GM18907 (cell line): Measurements from ENCODE around the gene AP3D1.
"Not testable (repeated sequence)": the region's sequence is repeated elsewhere in the genome, so short reads cannot be mapped to it uniquely, and the experiment has no call there.

Experiments used
- ATAC-seq: cut with Tn5 transposase; IDR thresholded peaks from one replicate; pipeline ENCODE4 v1.9.1; 2021; ENCODE audit warnings: mild to moderate bottlenecking, moderate library complexity; ENCODE audit not compliant: unreplicated experiment

Gene AP3D1

DNA sequence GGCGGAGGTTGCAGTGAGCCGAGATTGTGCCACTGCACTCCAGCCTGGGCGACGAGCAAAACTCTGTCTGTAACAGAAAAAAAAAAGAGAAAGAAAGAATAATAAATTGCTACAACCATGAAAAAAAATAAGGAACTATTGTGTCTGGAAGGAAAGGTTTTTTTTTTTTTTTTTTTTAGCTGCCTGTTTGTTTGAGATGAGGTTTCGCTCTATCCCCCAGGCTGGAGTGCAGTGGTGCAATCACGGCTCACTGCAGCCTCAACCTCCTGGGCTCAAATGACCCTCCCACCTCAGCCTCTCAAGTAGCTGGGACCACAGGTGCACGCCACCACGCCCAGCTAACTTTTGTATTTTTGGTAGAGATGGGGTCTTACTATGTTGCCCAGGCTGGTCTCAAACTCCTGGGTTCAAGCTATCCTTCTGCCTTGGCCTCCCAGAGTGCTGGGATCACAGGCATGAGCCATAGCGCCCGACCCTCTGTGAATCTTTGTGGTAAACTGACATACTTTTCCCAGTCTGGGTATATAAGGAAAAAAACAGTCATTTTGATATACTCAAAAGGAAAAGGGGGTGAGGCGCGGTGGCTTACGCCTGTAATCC is 59.3 kb downstream of the AP3D1 start:
- not testable (repeated sequence) for ATAC-seq

DNA sequence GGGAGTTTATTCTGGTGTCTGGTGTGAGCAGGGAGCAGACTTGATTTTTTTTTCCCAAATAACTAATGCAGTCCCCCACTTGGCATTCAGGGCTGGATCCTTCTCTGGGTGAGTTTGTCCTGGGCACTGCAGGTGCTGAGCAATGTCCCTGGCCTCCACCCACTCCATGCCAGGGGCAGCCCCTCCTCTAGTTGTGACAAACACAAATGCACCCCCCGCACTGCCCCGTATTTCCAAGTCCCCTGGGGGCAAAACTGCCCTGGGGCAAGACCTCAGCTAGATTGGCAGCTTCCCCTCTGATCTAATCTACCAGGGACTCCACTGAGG is 61.7 kb downstream of the AP3D1 start:
- peak; percentile 7 for ATAC-seq

DNA sequence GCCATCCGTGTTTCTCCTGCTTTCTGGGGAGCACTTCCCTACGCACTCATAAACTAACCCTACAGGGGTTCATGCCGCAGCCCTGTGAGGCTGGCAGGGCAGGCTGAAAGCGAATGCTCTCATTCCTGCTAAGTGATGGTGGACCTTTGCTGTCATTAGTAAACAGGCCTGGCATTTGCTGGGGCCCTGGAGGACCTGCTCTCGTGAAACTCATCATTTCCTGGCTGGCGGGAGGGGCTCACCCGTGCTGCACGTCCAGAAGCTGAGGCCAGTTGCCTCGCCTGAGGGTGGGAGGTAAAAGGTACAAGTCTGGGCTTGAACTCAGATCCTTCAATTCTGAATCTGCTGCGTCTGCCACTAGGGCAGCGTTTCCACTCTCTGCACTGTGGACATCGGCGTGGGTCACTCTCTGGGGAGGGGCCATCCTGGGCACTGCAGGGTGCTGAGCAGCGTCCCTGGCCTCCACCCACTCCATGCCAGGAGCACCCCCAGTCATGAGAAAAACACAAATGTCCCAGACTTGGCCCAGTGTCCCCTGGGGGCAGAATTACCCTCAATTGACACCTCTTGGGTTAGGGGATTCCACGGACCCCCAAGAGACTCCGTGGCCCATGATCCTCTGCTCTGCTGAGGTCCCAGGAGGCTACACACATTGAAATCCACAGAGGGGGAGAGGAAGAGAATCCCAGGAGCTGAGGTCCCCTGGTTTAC is 62.2 kb downstream of the AP3D1 start:
- ATAC-seq: peak; percentile 10

DNA sequence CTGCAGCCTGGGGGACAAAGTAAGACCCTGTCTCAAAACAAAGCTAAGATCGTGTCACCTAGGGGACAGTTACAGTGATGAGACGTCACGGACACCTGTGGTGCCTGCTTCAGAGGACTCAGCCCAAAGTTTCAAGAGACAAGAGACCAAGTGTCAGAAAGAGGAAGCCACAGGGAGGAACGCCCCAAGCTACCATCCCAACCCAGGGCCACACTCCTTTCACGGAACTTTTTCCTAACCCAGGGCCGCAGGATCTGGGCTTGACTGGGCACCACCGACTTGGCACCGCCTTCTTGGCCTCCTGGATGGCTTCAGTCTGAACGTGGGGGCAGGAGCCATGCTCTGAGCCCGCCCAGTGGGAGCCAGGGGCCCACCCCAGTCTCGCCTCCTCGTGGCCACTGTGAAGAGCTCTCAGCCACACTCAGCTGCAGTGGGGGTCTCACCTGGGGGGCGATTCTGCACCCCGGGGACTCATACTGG is 63.7 kb downstream of the AP3D1 start:
- ATAC-seq: no peak

DNA sequence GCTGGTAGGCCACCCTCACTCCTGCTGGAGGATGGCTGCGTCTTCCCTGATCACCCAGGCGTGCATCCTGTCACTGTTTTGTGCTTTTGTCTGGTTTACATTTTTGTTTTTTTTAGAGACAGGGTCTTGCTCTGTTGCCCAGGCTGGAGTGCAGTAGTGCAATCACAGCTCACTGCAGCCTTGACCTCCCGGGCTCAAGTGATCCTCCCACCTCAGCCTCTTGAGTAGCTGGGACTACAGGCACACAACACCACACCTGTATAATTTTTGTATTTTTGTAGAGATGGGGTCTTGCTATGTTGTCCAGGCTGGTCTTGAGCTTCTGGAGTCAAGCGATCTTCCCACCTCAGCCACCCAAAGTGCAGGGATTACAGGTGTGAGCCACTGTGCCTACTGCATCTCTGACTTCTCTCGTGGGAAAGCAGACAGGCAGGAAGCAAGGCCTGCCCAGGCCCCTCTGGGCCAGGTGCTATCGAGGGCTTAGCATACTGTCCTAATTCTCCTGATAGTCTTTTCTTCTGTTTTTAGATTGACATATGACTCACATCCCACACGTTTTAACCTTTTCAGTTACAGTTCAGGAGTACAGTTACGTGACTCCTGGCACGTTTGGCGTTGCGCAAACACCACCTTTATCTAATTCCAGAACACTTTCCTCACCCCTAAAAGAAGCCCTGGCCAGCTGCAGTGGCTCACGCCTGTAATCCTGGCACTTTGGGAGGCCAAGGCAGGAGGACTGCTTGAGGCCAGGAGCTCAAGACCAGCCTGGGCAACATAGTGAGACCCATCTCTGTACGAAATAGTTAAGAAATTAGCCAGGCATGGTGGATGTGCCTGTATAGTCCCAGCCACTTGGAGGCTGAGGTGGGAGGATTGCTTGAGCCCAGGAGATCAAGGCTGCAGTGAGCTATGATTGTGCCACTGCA is 64.4 kb downstream of the AP3D1 start:
- peak; percentile 16 for ATAC-seq

DNA sequence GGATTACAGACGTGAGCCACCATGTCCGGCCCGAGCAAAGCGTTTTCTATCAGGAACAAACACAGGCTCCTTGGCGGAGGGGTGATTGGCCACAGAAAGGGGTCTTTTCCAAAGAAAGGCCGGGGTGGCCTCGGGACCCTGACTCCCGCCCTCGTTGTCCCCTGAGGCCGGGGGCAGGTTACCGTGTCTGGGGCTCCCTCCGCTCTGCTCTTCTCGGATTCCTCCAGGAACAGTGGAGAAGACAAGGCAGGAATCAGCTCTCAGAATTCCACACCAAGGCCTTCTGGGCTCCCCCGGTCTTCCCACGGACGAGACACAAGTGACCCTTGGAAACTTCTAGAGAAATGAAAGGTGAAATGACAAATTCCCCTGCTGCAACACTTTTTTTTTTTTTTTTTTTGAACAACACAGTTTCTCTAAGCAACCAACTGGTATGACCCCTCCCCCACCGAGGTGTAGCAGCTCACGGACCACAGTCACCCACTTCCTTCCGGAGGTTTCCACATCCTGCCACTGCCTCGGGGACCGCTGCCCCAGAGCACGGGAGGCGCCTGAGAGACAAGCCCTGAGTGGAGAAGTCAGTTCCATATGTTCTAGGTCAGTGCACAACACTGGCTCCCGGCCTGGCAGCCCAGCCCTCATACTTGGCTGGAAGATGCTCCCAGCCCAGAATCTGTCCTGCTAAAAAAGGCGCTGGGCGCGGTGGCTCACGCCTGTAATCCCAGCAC is 66.2 kb downstream of the AP3D1 start:
- peak; percentile 33 for ATAC-seq

DNA sequence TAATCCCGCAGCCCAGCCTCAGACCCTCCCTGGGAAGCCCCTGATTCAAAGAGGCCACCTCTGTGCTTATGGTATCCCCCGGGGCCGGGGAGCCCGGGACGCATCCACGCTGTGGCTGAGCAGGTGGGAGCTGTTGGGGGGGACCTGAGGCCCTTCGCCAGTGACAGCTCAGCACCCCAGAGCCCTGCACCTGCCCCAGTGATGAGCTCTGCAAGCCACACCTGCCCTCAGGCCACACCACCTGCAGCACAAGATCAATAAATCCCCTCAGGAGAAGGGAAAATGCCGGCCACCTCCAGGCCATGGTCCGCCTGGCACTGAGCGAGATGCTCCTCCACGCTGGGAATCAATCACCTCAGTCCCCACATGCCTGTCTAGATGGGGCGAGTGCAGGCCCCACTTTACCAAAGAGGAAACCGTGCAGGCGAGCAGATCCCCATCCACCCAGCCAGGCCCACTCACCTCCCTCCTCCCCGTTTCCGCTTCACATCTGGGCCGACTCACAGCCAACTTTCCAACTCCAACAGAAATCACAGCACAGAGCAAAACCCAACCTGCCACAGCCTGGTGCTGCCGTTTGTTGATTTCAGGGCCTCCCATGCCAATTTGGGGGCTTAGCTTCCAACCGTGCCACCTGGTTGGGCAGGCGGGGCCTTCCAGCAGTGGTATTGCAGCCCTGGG is 68.1 kb downstream of the AP3D1 start:
- no peak for ATAC-seq

DNA sequence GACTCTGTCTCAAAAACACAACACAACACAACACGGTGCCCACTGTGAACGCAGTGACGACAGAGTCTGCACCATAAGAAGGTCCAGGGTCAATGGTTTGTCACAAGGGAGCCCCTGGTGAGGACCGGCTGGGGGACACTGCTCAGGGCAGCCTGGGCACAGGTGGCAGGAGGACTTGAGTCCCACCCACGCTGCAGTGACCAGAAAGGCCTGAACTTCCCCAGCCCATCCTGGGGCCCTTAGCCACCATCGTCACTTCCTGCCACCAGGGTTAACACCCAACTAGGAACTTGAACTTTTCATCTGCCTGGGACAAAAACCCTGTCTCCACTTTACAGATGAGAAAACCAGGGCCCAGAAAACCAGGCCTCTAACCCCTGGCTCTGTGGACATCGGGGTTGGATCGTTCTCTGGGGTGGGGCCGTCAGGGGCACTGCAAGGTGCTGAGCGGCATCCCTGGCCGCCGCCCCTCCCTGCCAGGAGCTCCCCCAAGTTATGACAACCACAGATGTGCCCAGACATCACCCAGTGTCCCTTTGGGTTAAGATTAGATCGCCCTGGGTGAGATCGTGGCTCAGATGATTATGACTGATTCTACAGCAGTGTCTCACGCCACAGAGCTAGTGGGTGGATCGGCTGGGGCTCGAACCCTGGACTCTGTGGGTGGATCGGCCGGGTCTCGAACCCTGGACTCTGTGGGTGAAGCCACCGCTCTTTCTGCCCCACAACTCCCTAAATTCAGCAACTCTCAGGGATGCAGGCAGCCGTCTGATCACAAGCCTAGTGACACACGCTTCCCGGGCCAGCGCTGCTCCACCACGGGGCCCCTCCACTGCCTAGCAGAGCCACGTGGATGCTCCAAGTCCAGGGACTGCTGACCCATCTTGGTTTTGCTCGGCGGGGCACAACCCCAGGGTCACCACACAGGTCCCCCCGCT is 69.2 kb downstream of the AP3D1 start:
- ATAC-seq: no peak

DNA sequence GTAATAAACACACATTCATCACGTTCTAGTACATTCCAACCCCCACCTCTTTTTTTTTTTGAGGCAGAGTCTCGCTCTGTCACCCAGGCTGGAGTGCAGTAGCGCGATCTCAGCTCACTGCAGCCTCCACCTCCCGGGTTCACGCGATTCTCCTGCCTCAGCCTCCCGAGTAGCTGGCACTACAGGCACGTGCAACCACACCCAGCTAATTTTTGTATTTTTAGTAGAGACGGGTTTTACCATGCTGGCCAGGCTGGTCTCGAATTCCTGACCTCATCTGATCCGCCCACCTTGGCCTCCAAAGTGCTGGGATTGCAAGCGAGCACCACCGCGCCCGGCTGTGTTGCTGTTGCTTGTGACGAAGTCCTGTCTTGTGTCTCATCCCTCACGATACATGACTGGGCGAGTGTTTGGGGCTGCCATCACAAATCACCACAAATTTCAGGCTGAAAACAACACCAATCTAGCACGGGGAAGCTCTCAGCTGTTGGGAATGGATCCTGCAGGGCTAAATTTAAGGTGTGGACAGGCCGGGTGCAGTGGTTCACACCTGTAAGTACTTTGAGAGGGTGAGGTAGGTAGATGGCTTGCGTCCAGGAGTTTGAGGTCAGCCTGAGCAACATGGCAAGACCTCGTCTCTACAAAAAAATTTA is 70.9 kb downstream of the AP3D1 start:
- ATAC-seq: no peak

DNA sequence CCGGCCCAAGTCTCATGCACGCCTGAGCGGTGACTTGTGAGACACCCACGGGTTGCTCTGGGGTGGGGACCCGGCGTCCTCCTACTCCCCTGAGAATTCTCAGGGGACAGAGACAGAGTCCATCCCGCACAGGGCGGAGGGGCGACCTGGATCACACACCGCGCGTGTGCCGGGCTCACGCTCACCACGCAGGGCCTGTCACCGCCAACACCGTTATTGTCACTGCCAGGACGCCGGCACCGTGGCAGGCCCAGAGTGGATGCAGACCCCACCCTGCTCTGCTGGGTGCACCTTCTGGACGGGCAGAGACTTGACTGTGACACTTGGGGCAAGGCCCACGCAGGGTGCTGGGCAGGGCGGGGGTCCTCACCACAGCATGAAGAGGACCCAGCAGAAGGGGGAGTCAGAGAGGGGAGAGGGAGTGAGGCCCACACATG is 71.5 kb downstream of the AP3D1 start:
- ATAC-seq: no peak

DNA sequence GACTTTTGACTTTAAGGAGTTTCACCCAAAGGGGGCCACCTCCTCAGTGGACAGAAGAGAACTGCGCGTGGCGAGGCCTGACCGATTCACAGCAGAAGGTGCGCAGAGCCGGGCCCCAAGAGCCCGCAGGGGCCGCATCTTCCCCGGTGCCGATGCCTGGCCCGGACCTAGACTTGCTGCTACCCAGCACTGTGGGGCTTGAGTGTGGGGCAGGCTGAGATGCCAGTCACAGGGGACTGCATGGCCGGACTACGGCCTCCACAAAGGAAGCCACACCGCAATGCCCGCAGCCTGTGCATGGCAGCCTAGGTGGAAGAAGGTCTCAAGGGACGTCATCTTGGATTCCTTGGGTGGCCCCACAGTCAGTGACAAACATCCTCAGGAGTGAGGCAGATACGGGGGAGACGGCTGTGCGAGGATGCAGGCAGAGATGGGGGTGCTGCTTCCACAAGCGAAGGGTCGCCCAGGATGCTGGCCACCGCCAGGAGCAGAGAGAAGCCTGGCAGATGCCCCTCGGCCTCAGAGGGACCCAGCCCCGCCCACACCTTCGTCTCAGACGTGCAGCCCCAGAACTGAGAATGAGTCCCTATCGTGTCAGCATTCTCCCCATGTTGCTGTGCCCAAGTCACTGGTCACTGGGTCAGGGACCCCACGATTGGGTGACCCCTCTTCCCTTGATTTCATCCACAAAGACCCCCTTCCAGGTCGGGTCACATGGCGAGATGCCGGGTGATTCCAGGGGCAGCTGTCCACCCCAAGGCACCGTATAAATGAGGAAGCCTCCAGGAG is 72.1 kb downstream of the AP3D1 start:
- ATAC-seq: no peak

DNA sequence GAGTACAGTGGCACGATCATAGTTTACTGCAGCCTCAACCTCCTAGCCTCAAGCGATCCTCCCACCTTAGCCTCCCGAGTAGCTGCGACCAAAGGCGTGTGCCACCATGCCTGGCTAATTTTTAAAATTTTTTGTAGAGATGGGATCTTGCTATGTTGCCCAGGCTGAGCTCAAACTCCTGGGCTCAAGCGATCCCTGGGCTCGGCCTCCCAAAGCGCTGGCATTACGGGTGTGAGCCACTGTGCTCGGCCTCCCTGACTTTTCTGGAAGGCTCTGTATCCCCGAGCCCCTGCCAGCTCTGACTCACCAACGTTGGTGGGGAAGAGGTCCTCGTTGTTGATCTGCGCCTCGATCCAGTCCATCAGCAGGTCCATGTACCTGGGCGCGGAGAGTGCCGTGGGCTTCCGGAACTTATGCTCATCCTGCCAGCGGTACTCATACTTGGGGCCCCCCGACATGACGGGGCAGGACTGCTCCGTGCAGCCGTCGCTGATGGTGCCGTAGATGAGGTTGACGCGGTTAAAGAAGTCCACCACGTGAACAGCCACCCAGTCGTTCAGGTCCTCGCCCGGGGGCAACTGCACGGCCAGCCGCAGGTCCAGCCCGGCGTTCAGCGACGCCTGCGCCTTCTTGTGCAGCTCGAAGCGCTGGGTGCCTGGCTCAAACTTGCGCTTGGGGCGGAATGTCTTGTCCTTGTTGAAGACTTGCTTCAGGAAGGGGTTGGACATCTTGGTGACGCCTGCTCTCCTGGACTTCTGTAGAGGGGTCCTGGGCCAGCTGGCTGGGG is 73.3 kb downstream of the AP3D1 start:
- no peak for ATAC-seq

DNA sequence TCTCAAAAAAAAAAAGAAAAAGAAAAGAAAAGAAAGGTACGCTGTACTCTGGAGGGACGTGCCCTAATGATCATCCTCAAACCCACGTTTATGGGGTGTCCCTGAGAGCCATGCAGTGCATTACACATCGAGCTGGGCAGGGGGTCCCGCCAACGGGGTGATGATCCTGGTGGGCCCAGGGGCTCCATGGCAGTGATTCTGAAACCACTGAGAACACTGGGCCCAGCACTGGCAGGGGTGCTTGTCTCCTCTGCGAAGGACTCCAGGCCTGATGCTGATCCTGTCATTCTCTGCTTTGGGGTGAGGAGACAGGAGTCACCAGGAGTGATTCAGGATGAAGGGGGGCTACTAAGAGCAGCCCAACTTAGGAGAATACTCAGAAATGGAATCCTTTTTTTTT is 74.0 kb downstream of the AP3D1 start:
- ATAC-seq: no peak

DNA sequence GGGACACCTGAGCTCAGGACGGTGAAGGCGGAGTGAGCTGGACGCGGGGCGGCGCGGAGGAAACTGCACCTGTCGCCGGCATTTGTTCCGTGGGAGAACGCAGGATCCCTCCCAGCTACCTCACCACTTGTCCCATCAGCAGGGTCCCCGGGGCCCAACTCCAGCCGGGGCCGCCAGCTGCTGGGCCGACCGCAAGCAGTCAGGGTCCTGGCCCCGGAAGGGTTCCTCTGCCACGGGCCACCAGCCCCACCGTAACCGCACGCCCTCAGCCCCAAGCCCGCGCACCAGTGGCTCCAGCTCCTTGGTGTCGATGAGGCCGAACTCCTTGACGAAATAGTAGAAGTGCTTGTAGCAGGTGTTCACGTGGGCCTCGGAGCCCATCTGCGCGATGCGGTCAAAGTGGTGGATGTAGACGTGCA is 74.8 kb downstream of the AP3D1 start:
- no peak for ATAC-seq

DNA sequence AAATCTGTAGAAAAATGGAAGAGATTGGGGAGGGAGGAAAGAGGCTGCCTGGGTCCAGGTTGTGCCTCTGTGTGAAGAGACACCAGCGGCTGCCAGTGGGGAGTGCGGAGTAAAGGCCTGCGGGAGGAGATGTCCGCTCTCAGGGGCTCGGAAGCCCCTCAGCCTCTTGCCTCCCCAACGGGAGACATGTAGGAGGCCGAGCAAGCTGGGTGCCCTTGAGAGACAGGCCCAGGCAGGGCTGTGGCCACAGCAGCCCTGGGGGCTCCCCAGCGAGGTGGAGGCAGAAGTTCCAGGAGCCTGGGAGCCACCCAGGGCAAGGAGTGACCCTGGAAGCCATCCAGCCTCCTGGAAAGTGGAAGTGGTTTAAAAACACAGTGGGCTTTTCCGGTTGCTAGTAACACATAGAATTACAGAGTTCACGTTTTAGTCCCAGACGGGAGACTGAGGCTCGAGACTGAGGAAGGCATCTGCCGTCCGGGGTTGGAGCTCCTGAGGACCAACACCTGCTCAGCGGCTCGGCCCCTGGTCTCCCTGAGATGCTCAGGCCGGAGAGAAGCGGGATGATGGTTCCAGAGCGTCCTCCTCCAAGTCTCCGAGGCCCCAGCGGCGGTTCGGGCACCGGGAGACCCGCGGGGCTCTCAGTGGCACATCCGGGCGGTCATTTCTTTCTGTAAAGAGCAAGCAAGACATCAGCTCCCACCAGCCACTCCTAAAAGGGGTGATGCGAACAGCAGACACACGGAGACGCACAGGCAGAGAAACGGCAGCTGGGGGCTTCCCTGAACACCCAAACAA is 78.4 kb downstream of the AP3D1 start:
- ATAC-seq: no peak

DNA sequence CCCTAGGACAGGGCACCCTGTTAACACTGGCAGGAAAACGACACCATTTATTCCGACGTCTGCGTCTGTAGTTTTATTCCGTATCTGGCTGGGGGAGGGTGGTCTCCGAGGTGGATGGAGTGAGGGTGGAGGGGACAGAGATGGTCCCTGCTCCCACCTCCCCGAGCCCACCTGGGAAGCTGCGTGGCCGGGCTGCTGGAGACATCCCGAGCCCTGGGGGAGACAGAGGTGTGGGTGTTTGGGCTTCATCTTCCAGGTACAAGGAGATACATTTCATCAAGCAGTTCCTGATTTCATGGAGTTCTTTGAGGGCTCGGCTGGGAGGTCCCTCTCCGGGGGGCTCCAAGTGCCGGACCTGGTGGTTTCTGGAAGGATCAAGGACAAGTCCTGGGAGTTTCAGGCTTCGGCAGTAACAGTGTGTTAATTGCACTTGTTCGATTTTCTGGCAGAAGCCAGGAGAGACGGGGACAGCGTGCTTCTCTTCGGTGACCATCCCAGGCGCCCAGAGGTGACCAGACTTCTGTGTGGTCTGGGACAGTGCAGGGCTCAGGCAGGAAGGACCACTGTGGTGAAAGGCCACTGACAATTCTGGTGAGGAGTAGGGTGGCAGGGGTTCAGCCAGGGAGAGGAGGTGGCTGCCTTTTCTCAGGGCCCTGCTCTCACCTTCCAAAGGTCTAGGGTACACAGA is 80.2 kb downstream of the AP3D1 start:
- ATAC-seq: no peak
